Smooth muscle cell (in vitro differentiated cells): Measurements from ENCODE around the gene GDF2. TPM values are rescaled to one million over a fixed set of nuclear protein-coding genes. Genes with fewer than 3 reads are reported as not detected.

Source experiments
- DNase-seq: peaks from one replicate; lab custom pipeline; 2025; ENCODE audit not compliant: unreplicated experiment; lab: John Stamatoyannopoulos, UW
- H2AFZ ChIP-seq: fragments of 200-600 bp; sonication (generic); 2 replicates; pipeline ENCODE4 v1.6.0; 2016; ENCODE audit warnings: antibody characterized with exemption, low read depth, mild to moderate bottlenecking
- H3F3A ChIP-seq: fragments of 200-600 bp; sonication (generic); 2 replicates; pipeline ENCODE4 v1.6.0; 2017; ENCODE audit warnings: antibody characterized with exemption, low read depth
- H3K27ac ChIP-seq: fragments of 200-600 bp; sonication (generic); 2 replicates; pipeline ENCODE4 v1.5.1; 2016; ENCODE audit warnings: low read depth, mild to moderate bottlenecking
- H3K27me3 ChIP-seq: fragments of 200-600 bp; sonication (generic); 2 replicates; pipeline ENCODE4 v1.6.1; 2016; ENCODE audit warnings: low read depth, mild to moderate bottlenecking
- H3K36me3 ChIP-seq: fragments of 200-600 bp; sonication (generic); 2 replicates; pipeline ENCODE4 v1.5.1; 2016; ENCODE audit warnings: low read depth
- H3K4me1 ChIP-seq: fragments of 200-600 bp; sonication (generic); 2 replicates; pipeline ENCODE4 v1.5.1; 2016; ENCODE audit warnings: low read depth
- H3K4me2 ChIP-seq: fragments of 200-600 bp; sonication (generic); 2 replicates; pipeline ENCODE4 v1.6.0; 2016; ENCODE audit warnings: mild to moderate bottlenecking
- H3K4me3 ChIP-seq: fragments of 200-600 bp; sonication (generic); 2 replicates; pipeline ENCODE4 v1.5.1; 2016; ENCODE audit warnings: mild to moderate bottlenecking
- H3K79me2 ChIP-seq: fragments of 200-600 bp; sonication (generic); 2 replicates; pipeline ENCODE4 v1.6.0; 2016; ENCODE audit warnings: low read depth, mild to moderate bottlenecking
- H3K9ac ChIP-seq: fragments of 200-600 bp; sonication (generic); 2 replicates; pipeline ENCODE4 v1.6.0; 2016; ENCODE audit warnings: low read depth
- H3K9me3 ChIP-seq: fragments of 200-600 bp; sonication (generic); replicated peaks from 2 replicates; pipeline ENCODE4 v1.5.1; 2016; ENCODE audit warnings: low read depth
- H4K20me1 ChIP-seq: fragments of 200-600 bp; sonication (generic); 2 replicates; pipeline ENCODE4 v1.6.0; 2016; ENCODE audit warnings: low read depth
- CTCF ChIP-seq: fragments of 200-600 bp; sonication (generic); IDR thresholded peaks from 2 replicates; pipeline ENCODE4 v1.5.1; 2017; ENCODE audit warnings: borderline replicate concordance, mild to moderate bottlenecking, antibody characterized with exemption; ENCODE audit not compliant: insufficient read depth, poor library complexity, severe bottlenecking
- WGBS: methylation state at CpG from one replicate; pipeline ENCODE4 v1.1.7; 2016; ENCODE audit warnings: low lambda C conversion rate; 5-methylcytosine and 5-hydroxymethylcytosine counted together
- polyA plus RNA-seq: library from polyadenylated mRNA; unstranded; fragments of >200 nt; fragmentation: Nextera tagmentation; extraction: Ambion mirVana; gene quantifications from 2 replicates; pipeline ENCODE4 v1.2.1, GENCODE V29; 2016
- total RNA-seq: library from RNA; depleted of rRNA; stranded (reverse); fragments of >200 nt; gene quantifications from 2 replicates; pipeline ENCODE4 v1.2.3, GENCODE V29; 2014

GDF2 gene
- total and polyA plus RNA-seq, 2 experiments from 2014 or later = not detected

DNA sequence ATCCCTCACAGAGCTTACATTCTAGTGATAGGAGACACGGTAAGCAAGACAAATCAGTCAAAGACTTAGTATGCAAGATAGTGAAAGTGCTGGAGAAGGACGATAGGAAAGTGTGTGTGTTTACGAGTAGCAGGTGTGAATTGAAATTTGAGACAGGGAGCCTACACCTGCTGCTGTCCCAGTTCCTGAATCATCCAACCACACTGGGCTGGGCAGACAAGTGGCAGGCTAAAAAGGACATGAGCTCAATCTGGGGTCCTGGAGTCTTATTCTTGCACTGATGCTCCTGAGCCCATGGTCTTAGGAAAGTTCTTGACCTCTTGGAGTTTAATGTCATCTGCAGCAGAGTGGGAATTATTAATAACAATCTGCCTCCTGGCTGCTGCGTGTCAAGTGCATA is 42.1 kb downstream of the GDF2 start:
- Histone ChIP-seq H3K4me2 (no peak overlapping the region), H3K36me3 (no peaks in the 10 kb centered on the region), H3K9ac (no peak overlapping the region), H3K79me2 (no peaks in the 10 kb centered on the region), H4K20me1 (no peaks in the 10 kb centered on the region), H3K4me3 (no peak overlapping the region), H3K9me3 (no peaks in the 10 kb centered on the region), H2AFZ (no peak overlapping the region), H3K27ac (no peak overlapping the region), H3F3A (no peaks in the 10 kb centered on the region), H3K4me1 (no peaks in the 10 kb centered on the region), H3K27me3 (no peaks in the 10 kb centered on the region)
- TF ChIP-seq CTCF = no peak
- WGBS = 63% methylated on average over 4 of the region's 4 CpGs
- no peak for DNase-seq

DNA sequence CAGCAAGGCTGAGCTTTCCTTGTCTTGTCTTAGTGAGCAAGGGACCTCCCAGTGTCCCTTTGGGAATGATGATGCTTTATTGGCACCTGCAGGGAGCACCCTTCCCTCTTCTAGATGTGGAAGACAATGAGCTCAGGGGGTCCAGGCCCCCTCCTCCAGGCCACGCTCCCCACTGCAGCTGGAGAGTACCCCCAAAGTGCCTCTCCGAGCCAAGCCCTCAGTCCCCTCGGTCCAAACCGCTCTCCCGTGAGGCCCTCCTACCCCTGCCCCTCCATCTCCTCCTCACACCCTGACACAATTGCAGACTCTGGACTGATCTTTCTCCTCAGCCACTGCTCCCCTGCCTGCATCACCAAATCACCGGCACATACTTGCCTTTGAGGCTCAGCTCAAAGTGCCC is 42.7 kb downstream of the GDF2 start:
- no peaks in the 10 kb centered on the region for H3K36me3 ChIP-seq
- H3F3A ChIP-seq = no peaks in the 10 kb centered on the region
- TF ChIP-seq CTCF = no peak
- H2AFZ ChIP-seq = no peak overlapping the region
- H3K9me3 ChIP-seq = no peaks in the 10 kb centered on the region
- H3K27me3 ChIP-seq = no peaks in the 10 kb centered on the region
- no peak overlapping the region for H3K9ac ChIP-seq
- H4K20me1 ChIP-seq = no peaks in the 10 kb centered on the region
- no peak overlapping the region for H3K27ac ChIP-seq
- no peaks in the 10 kb centered on the region for H3K4me1 ChIP-seq
- no peak overlapping the region for H3K4me2 ChIP-seq
- no peak overlapping the region for H3K4me3 ChIP-seq
- WGBS = 93% methylated on average over 6 of the region's 6 CpGs
- H3K79me2 ChIP-seq = no peaks in the 10 kb centered on the region
- no peak for DNase-seq

GRCh38 chr10:47365431-47366180 is 43.4 kb downstream of the GDF2 start:
- H2AFZ ChIP-seq = no peak overlapping the region
- no peaks in the 10 kb centered on the region for H3K79me2 ChIP-seq
- H4K20me1 ChIP-seq = no peaks in the 10 kb centered on the region
- DNase-seq = no peak
- H3K9ac ChIP-seq = no peak overlapping the region
- H3K9me3 ChIP-seq = no peaks in the 10 kb centered on the region
- H3K27me3 ChIP-seq = no peaks in the 10 kb centered on the region
- no peaks in the 10 kb centered on the region for H3F3A ChIP-seq
- H3K4me2 ChIP-seq = no peak overlapping the region
- H3K36me3 ChIP-seq = no peaks in the 10 kb centered on the region
- H3K27ac ChIP-seq = no peak overlapping the region
- H3K4me3 ChIP-seq = no peak overlapping the region
- no peak for TF ChIP-seq CTCF
- no peaks in the 10 kb centered on the region for H3K4me1 ChIP-seq
- WGBS = 91% methylated on average over 9 of the region's 9 CpGs

DNA sequence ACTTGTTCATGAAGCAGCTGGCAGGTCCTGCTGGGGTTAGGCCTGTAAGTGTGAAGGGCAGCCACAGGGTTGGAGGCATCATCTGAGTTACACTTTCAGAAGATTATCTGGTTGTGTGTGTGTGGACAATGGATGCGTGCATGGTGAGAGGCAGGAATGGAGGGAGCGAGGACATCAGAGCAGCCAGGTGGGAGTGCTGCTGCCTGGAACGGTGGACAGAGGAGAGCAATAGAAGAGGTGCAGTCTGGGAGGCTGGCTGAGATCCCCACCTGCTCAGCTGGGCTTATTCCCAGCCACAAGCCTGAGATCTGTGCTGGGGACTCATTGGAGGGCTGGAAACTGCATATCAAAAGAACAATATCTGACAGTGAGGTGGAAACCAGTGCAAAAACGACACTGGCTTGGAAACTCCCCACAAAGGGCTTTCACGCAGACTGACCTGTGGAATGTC is 44.0 kb downstream of the GDF2 start:
- WGBS = 90% methylated on average over 5 of the region's 5 CpGs
- DNase-seq = no peak
- H3K27me3 ChIP-seq = no peaks in the 10 kb centered on the region
- H3K4me3 ChIP-seq = no peak overlapping the region
- H3K36me3 ChIP-seq = no peaks in the 10 kb centered on the region
- no peaks in the 10 kb centered on the region for H3K4me1 ChIP-seq
- no peak overlapping the region for H2AFZ ChIP-seq
- H3F3A ChIP-seq = no peaks in the 10 kb centered on the region
- TF ChIP-seq CTCF = no peak
- H4K20me1 ChIP-seq = no peaks in the 10 kb centered on the region
- H3K9ac ChIP-seq = no peak overlapping the region
- no peaks in the 10 kb centered on the region for H3K9me3 ChIP-seq
- H3K4me2 ChIP-seq = no peak overlapping the region
- no peaks in the 10 kb centered on the region for H3K79me2 ChIP-seq
- H3K27ac ChIP-seq = no peak overlapping the region
